Neuron (in vitro differentiated cells): ENCODE data around the gene EREG.

ENCODE experiments used
- H2AFZ ChIP-seq: one replicate; pipeline ENCODE4 v1.6.1; 2013; ENCODE audit warnings: low read depth, mild to moderate bottlenecking, inconsistent platforms, low read length, moderate library complexity
- H3K27me3 ChIP-seq: one replicate; pipeline ENCODE4 v1.6.1; 2013; ENCODE audit warnings: low read length; ENCODE audit not compliant: insufficient read depth
- H3K36me3 ChIP-seq: one replicate; pipeline ENCODE4 v1.6.1; 2013; ENCODE audit warnings: low read length; ENCODE audit not compliant: insufficient read depth
- H3K4me1 ChIP-seq: one replicate; pipeline ENCODE4 v1.6.1; 2013; ENCODE audit warnings: low read length; ENCODE audit not compliant: insufficient read depth
- H3K4me3 ChIP-seq: 2 replicates; pipeline ENCODE4 v1.5.1; 2013; ENCODE audit warnings: mild to moderate bottlenecking, low read length, moderate library complexity
- H3K9me3 ChIP-seq: one replicate; pipeline ENCODE4 v1.6.1; 2013; ENCODE audit warnings: low read length

The EREG gene, protein sequence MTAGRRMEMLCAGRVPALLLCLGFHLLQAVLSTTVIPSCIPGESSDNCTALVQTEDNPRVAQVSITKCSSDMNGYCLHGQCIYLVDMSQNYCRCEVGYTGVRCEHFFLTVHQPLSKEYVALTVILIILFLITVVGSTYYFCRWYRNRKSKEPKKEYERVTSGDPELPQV

DNA sequence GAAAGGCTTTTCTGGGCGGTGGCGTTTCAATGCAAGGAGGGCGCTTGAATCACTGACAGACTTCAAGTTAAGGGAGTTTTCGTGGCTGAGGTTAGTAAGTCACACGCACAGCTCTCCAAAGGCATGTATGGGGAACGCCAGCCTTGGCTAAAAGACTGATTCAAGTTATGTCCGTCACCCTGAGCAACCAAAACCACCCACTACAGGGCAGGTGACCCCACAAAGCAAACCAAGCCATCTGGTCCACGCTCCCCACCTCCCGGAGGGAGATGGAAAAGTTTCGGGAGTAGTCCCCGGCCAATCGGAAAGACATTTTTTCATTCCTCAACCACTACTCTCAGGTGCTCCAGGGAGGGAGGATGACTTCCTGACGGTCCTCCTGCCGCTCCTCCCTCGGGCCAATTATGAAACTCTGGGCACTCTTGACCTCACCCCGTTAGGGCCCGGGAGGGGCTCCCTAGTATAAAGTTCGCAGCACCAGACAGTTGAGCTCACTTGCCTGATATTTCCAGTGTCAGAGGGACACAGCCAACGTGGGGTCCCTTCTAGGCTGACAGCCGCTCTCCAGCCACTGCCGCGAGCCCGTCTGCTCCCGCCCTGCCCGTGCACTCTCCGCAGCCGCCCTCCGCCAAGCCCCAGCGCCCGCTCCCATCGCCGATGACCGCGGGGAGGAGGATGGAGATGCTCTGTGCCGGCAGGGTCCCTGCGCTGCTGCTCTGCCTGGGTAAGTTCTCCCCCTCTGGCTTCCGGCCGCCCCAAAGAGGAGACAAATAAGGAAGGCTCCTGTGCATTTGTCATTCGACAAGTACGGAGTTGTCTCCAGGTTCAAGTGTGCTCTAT, at the start of gene EREG:
Gene EREG (plus strand): TSS at position 494 of the 840 bp plus-strand sequence. CDS start 164 bp downstream, at position 658.
- Histone ChIP-seq H3K4me1 (peaks cover 13% of the 10 kb centered on the region), H3K27me3 (peaks cover 28% of the 10 kb centered on the region), H3K9me3 (no peaks in the 10 kb centered on the region)

DNA sequence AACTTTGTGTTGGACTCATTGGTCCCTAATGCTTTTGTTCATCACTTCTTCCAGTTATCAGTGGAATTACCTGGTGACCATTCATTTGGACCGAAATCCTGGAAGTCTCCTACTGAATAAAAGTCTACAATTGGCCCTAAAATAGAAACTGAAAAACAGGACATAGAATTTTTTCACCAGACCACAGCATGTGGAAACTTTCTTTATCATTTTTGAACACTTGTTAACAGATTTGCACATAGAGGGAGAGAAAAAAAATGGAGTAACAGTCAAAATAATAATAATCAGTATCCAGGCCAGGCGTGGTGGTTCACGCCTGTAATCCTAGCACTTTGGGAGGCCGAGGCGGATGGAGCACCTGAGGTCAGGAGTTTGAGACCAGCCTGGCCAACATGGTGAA, 49.6 kb upstream of the EREG start:
- H3K4me3 ChIP-seq, result no peak overlapping the region
- no peaks in the 10 kb centered on the region for H3K4me1 ChIP-seq
- no peaks in the 10 kb centered on the region for H3K27me3 ChIP-seq
- H3K36me3 ChIP-seq, result no peaks in the 10 kb centered on the region
- no peak overlapping the region for H2AFZ ChIP-seq
- no peaks in the 10 kb centered on the region for H3K9me3 ChIP-seq

More for the DNA sequence above, at the start of gene EREG:
- peak within 1 kb of the TSS; percentile 21 for H2AFZ ChIP-seq
- H3K4me3 ChIP-seq, result no peak within 1 kb of the TSS
- H3K36me3 ChIP-seq, result no peaks in the 10 kb centered on the region

DNA sequence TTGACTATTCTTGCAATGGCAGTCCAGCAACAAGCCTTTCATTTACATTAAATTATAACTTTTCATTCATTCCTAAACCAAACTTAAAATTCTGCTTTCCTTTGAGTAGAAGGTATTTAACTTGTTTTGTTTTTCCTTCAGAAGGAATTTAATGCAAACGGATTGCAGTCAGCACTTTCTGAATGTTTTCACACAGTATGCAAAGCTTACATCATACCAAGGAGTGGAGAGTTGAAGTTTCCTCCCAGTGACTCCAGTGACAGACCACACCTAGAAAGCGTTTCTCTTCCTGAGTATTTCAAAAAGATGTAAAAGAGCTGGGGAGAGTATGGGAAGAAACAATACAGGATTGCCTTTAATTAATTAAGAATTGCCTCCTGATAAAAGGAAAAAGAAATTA, 48.5 kb upstream of the EREG start:
- H3K9me3 ChIP-seq, result no peaks in the 10 kb centered on the region
- no peak overlapping the region for H3K4me3 ChIP-seq
- no peaks in the 10 kb centered on the region for H3K27me3 ChIP-seq
- peaks cover 4% of the 10 kb centered on the region for H3K4me1 ChIP-seq
- no peaks in the 10 kb centered on the region for H3K36me3 ChIP-seq
- no peak overlapping the region for H2AFZ ChIP-seq

DNA sequence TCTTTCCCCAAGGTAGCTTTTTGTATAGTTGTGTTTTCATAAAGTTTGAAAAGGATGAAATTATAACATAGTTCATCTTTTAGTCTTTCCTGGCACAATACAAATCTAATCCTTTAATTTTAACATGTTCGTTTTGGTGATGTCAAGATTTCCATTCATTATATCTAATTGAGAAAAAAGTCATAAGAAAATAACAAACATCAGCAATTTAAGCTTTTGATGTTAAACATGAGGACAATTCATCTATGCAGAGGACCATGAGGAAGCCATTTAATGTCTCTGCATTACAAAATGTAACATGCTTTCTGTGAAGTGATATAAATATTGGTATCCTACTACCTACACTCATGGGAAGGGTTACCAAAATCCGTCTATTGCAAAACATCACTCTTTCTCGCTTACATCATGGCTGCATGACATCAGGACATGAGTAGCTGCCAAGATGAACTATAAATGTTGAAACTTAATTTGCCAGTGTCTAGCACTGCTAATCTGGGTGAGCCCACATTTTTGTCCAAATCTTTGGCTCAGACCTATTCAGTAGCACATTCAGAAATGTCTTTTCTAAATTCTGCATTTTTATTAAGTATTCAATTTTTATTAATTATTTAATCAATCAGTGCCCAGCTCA, 47.2 kb upstream of the EREG start:
- no peak overlapping the region for H3K4me3 ChIP-seq
- H3K36me3 ChIP-seq, result no peaks in the 10 kb centered on the region
- no peaks in the 10 kb centered on the region for H3K27me3 ChIP-seq
- H3K4me1 ChIP-seq, result peaks cover 4% of the 10 kb centered on the region
- H3K9me3 ChIP-seq, result no peaks in the 10 kb centered on the region
- no peak overlapping the region for H2AFZ ChIP-seq

DNA sequence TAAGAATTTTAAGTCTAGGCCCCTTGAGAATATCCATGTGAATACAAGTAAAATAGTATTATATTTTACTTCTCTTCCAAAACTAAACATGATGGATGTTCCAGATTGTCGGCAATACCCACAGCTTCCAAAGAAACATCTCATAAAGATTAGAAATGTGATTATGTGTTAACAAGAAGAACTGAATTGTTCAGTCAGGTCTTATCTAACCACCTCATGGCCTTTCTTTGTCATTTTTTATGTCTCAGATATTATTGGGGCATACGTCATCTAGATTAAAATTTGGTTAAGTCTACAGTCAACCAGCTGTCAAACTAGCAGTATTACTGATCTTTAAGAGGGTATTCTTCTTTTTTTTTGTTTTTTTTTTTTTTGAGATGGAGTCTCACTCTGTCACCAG, 46.7 kb upstream of the EREG start:
- Histone ChIP-seq H3K36me3 (no peaks in the 10 kb centered on the region), H3K4me1 (peaks cover 7% of the 10 kb centered on the region), H2AFZ (no peak overlapping the region), H3K27me3 (no peaks in the 10 kb centered on the region), H3K4me3 (no peak overlapping the region), H3K9me3 (no peaks in the 10 kb centered on the region)

DNA sequence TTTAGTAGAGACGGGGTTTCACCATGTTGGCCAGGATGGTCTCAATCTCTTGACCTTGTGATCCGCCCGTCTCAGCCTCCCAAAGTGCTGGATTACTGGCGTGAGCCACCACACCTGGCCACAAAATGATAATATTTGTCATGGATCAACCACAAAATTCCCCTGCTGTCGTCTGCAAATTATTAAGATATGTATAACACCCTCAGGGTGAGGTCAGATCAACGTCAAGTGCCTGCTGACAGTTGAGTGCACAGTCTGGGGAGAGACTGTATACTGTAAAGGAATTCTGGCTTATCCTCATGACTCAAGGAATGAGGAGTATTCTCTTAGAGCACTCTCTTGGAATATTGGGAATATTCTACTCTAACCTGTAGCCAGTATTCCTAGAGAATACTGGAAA, 45.5 kb upstream of the EREG start:
- H3K36me3 ChIP-seq, result no peaks in the 10 kb centered on the region
- no peak overlapping the region for H3K4me3 ChIP-seq
- H3K4me1 ChIP-seq, result peaks cover 15% of the 10 kb centered on the region
- H3K9me3 ChIP-seq, result no peaks in the 10 kb centered on the region
- H2AFZ ChIP-seq, result no peak overlapping the region
- H3K27me3 ChIP-seq, result no peaks in the 10 kb centered on the region

DNA sequence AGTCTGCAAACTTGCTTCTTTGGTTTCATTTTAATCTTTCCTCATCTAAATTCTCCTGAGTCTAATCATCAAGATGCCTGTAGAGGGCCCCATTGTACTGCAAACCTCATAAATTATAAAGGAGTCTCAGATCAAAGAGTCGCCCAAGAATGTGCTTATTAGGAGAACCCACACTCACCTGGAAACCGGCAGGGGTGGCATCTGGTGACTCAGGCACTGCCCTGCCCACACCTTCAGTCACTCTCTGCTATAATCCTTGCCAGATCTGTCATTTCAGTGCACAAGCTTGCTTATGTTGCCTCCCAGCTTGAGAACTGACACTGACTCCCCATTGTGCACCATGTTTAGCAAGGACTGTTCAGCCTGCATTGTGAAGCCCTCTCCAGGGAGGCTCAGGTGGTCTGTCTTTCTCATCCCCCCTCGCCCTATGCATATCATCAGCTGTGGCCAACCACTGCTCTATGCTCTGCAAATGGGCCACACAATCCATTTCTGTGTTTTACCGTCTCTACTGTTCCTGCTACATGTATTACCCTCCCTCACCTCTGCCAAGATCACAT, 44.3 kb upstream of the EREG start:
- H2AFZ ChIP-seq, result no peak overlapping the region
- no peaks in the 10 kb centered on the region for H3K27me3 ChIP-seq
- peaks cover 15% of the 10 kb centered on the region for H3K4me1 ChIP-seq
- H3K36me3 ChIP-seq, result no peaks in the 10 kb centered on the region
- no peak overlapping the region for H3K4me3 ChIP-seq
- no peaks in the 10 kb centered on the region for H3K9me3 ChIP-seq

DNA sequence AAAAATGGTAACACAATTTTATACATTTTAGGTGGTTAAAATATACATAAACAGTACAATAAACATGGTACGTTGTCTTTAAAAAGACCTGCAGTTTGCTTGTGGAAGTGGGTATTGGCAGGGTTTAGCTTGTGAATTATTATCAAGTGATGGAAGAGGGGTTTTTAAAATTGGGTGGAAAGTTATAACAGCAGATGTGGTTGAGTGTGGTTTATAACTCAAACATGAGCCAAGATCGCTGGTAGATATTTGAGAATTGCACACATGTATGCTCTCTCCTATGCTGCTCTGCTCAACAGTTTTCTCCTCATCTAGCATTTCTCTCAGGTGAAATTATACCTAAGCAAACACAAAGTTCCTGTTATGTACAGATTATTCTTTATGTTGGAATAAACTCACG, 42.6 kb upstream of the EREG start:
- H3K36me3 ChIP-seq, result no peaks in the 10 kb centered on the region
- H3K4me3 ChIP-seq, result no peak overlapping the region
- H2AFZ ChIP-seq, result no peak overlapping the region
- no peaks in the 10 kb centered on the region for H3K9me3 ChIP-seq
- H3K4me1 ChIP-seq, result peaks cover 15% of the 10 kb centered on the region
- no peaks in the 10 kb centered on the region for H3K27me3 ChIP-seq

DNA sequence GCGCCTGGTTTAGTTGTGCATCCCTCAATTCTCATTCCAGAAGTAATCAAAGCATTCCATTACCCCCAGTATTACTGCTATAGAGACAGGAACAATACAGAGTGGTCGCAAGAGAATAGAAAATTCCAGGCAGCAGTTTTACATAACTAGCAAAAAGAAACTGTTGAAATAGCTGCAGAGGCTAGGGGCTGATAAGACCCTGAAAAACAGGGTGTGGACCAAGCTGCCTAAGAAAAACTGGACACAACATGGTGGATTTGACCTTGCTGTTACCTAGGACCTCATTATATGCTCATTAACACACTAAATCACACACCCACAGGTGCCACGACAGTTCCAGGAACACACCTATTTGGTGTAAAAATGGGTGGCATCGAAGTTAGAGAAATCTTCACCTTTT, 41.3 kb upstream of the EREG start:
- H3K4me3 ChIP-seq, result no peak overlapping the region
- no peak overlapping the region for H2AFZ ChIP-seq
- no peaks in the 10 kb centered on the region for H3K36me3 ChIP-seq
- no peaks in the 10 kb centered on the region for H3K27me3 ChIP-seq
- H3K4me1 ChIP-seq, result peaks cover 15% of the 10 kb centered on the region
- no peaks in the 10 kb centered on the region for H3K9me3 ChIP-seq

DNA sequence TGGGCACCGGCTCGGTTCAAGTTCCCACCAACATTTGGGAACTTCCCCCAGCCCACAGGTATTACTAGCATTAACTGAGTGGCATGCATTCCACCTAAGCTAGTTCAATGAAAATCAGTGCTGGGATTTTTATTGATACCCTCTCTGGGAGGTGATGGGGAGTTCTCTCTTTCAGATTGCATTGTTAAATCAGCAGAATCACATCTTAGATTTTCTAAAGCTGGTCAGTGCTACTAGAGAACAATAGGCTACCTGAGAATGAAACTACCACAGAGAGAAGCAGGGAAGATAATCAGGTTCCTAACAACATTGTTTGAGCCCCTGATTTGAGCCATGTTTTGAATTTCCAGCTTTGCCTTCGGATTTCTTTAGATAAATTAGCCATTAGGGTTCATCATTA, 40.7 kb upstream of the EREG start:
- Histone ChIP-seq H3K27me3 (no peaks in the 10 kb centered on the region), H2AFZ (no peak overlapping the region), H3K9me3 (no peaks in the 10 kb centered on the region), H3K4me1 (peaks cover 15% of the 10 kb centered on the region), H3K36me3 (no peaks in the 10 kb centered on the region), H3K4me3 (no peak overlapping the region)

DNA sequence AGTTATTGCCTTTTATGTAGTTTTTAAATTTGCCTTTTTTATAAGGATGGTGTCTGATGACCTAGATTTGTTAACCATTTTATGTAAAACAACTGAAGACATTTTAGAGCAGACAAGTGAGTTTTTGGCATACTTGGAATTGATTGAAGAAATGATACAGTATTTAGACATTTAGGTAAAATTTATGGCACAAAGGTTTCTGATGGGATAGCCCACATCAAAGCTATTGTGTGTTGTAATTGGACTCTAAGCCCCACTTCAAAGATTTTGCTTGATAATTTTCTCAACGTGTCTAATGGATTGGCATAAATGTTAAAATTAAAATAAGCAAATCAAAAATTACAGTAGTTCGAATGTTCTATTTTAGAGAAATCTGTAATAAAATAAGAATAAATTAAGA, 39.1 kb upstream of the EREG start:
- H3K36me3 ChIP-seq, result no peaks in the 10 kb centered on the region
- H3K27me3 ChIP-seq, result no peaks in the 10 kb centered on the region
- H2AFZ ChIP-seq, result no peak overlapping the region
- peaks cover 11% of the 10 kb centered on the region for H3K4me1 ChIP-seq
- H3K9me3 ChIP-seq, result no peaks in the 10 kb centered on the region
- H3K4me3 ChIP-seq, result no peak overlapping the region

DNA sequence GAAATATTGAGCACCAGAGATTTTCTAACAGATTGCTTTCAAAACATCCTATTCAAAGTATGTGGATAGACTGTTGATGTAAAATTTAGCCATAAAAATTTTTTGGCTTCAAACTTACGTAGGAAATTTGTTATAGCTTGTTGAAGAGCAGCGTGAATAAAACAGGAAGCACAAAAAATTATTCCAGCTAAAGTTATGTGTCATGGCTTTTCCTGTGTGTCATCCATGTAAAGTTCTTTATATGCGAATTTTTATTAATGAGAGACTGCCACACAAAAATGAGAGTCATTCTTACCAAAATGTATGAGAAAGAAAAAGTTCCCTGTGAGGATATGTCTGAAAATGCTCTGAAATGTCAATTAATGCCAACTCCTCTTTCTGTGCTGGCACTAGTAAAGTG, 37.2 kb upstream of the EREG start:
- H3K4me3 ChIP-seq, result no peak overlapping the region
- no peaks in the 10 kb centered on the region for H3K9me3 ChIP-seq
- no peak overlapping the region for H2AFZ ChIP-seq
- no peaks in the 10 kb centered on the region for H3K27me3 ChIP-seq
- no peaks in the 10 kb centered on the region for H3K36me3 ChIP-seq
- H3K4me1 ChIP-seq, result peaks cover 11% of the 10 kb centered on the region

DNA sequence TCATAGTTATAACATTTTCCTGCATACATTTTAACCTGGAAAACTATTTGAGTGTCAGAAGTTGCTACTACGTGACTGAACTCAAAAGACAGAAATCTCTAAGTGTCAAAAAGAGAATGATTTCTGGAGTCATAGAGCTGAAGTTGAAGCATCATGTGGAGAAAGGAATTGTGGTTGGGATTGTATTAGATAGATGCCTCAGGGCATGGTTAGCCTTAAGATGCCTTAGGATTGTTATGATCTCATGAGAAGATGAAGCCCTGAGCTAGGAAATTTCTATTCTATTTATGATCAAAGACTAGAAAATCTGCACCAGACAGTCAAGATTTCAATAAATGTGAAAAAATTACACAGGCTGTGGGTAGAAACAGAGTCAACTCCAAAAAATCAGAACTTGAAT, 36.4 kb upstream of the EREG start:
- Histone ChIP-seq H3K4me3 (no peak overlapping the region), H2AFZ (no peak overlapping the region), H3K27me3 (no peaks in the 10 kb centered on the region), H3K4me1 (peaks cover 6% of the 10 kb centered on the region), H3K36me3 (no peaks in the 10 kb centered on the region), H3K9me3 (no peaks in the 10 kb centered on the region)
